ENCODE results near the gene TBKBP1. TPM values are rescaled to one million over a fixed set of nuclear protein-coding genes. Genes with fewer than 3 reads are reported as not detected.

TBKBP1 gene
- total and polyA plus RNA-seq, 7 donors: 5.3 to 37.9 (median 20.4) TPM

DNA sequence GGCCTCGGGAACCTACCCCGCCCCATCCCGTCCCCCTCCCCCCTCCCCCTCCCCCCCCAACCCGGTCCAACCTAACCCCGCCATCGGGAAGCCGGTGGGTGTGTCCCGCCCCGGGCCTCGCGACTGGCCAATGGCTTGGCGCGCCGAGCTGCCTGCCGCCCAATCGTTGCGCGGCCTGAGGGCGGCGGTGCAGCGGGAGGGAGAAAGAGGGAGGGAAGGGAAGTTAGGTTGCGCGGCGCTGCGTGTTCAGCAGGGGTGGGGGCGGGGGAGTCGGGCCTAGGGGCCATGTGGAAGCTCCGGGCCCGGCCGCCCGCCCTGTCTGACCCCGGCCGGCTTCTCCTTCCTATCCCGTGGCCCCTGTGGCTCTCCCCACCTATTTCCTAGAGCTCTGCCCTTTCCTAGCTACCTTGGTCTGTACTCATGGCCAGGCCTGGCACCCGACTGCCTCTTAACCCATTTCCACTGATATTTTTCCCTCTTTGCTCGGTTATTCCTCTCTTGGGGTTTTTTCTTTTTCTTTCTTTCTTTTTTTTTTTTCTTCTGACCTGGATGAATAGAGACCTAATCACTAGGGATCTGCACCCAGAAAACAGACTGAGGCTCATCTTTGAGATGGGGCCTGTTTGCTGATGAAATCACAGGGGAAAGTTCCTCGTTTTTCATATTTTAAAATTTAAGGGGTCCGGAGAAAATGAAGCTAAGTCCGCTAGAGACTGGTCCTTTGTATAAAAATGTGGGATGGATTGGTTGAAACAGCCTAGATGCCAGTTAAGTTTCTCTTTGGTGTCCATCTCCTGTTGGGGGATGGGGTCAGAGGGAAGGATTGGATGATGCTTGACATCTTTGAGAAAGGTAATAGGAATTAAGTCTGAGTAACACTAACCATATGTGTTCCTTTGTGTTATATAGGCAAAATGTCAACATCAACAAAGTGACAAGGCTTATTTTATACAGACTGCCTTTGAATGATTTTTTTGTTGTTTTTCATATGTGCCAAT lies 43.1 kb upstream of the TBKBP1 start:
- TF ChIP-seq, protein P1, sequence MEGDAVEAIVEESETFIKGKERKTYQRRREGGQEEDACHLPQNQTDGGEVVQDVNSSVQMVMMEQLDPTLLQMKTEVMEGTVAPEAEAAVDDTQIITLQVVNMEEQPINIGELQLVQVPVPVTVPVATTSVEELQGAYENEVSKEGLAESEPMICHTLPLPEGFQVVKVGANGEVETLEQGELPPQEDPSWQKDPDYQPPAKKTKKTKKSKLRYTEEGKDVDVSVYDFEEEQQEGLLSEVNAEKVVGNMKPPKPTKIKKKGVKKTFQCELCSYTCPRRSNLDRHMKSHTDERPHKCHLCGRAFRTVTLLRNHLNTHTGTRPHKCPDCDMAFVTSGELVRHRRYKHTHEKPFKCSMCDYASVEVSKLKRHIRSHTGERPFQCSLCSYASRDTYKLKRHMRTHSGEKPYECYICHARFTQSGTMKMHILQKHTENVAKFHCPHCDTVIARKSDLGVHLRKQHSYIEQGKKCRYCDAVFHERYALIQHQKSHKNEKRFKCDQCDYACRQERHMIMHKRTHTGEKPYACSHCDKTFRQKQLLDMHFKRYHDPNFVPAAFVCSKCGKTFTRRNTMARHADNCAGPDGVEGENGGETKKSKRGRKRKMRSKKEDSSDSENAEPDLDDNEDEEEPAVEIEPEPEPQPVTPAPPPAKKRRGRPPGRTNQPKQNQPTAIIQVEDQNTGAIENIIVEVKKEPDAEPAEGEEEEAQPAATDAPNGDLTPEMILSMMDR (IDR thresholded peaks at IDR 0.05): no peak
- peak overlapping the region; percentile 92 for H3K4me3 ChIP-seq
- 1 to 3% (median 2%) methylated on average over 16 to 39 of the region's 39 CpGs for WGBS, 3 donors
- peaks cover 41% of the 10 kb centered on the region for H3K4me1 ChIP-seq
- H3K27ac ChIP-seq: peak overlapping the region; percentile 93
- H3K36me3 ChIP-seq (ENCODE audit: insufficient read depth in 1 of 2, low read depth in 1 of 2): peaks cover 7 to 48% of the 10 kb centered on the region in 2 donors
- DNase-seq (peak; percentile 97 to 98), ATAC-seq (peak; percentile 78 to 81 (median 80))
- no peaks in the 10 kb centered on the region for H3K9me3 ChIP-seq
- intact Hi-C loops (cut with DNase I): loop anchor here in 1 of 2 donors (10.0 kb wide), 1 partner anchor 46 kb away; no protein-coding TSS in a partner anchor
- no peaks in the 10 kb centered on the region for H3K27me3 ChIP-seq (ENCODE audit: insufficient read depth in 3 of 3, low read length in 2 of 3)

DNA sequence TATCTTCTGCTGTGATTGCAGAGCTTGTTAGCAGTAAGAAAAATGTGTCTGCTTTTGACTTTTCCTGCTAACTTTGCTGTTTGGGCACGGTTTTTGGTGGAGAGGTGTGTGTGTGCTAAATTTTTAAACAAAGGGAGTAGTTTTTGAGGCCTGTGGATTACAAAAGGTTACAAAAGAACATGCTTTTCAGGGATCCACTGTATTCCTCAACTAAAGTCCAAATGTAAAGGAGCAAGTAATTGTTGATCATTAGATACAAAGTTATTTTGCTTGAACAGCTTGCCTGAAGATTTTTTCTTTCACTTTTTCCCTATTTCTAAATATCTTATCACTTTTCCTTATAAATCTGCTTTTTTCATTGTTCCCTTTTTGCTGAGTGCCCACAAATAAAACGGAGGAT lies 42.3 kb upstream of the TBKBP1 start:
- WGBS, 3 donors: 70 to 79% (median 71%) methylated on average over 2 of the region's 2 CpGs

DNA sequence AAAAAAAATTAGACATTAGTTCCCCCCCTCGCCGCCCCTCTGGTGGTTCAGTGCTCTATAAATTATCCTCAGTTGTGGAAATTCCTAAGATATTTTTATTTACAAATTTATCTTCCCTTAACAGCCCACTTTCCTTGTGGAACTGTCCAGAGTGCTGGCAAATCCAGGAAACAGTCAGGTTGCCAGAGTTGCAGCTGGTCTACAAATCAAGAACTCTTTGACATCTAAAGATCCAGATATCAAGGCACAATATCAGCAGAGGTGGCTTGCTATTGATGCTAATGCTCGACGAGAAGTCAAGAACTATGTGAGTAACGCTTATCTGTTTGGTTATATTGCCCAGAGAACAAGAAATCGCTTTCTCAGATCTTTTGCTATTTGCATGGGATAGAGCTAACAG lies 41.4 kb upstream of the TBKBP1 start:
- H3K4me3 ChIP-seq: no peak overlapping the region
- ATAC-seq (no peak), DNase-seq (no peak)
- no peaks in the 10 kb centered on the region for H3K27me3 ChIP-seq (ENCODE audit: insufficient read depth in 3 of 3, low read length in 2 of 3)
- TF ChIP-seq, protein P1 (IDR thresholded peaks at IDR 0.05): no peak
- H3K27ac ChIP-seq: no peak overlapping the region
- peaks cover 12 to 66% of the 10 kb centered on the region in 2 donors for H3K36me3 ChIP-seq (ENCODE audit: insufficient read depth in 1 of 2, low read depth in 1 of 2)
- no peaks in the 10 kb centered on the region for H3K9me3 ChIP-seq
- intact Hi-C loops (cut with DNase I): loop anchor here in 1 of 2 donors (10.0 kb wide), 1 partner anchor 48 kb away; no protein-coding TSS in a partner anchor
- 91 to 96% (median 93%) methylated on average over 6 of the region's 6 CpGs for WGBS, 3 donors
- peaks cover 44% of the 10 kb centered on the region for H3K4me1 ChIP-seq

More for the DNA sequence above, 42.3 kb upstream of the TBKBP1 start:
- H3K4me3 ChIP-seq: peak overlapping the region; percentile 92
- peaks cover 12 to 57% of the 10 kb centered on the region in 2 donors for H3K36me3 ChIP-seq (ENCODE audit: insufficient read depth in 1 of 2, low read depth in 1 of 2)
- H3K4me1 ChIP-seq: peaks cover 44% of the 10 kb centered on the region
- H3K27ac ChIP-seq: no peak overlapping the region
- H3K27me3 ChIP-seq (ENCODE audit: insufficient read depth in 3 of 3, low read length in 2 of 3): no peaks in the 10 kb centered on the region
- no peaks in the 10 kb centered on the region for H3K9me3 ChIP-seq
- DNase-seq: no peak
- intact Hi-C loops (cut with DNase I): loop anchor here in 1 of 2 donors (10.0 kb wide), 1 partner anchor 47 kb away; no protein-coding TSS in a partner anchor
- TF ChIP-seq, protein P1 (IDR thresholded peaks at IDR 0.05): no peak
- ATAC-seq: no peak

DNA sequence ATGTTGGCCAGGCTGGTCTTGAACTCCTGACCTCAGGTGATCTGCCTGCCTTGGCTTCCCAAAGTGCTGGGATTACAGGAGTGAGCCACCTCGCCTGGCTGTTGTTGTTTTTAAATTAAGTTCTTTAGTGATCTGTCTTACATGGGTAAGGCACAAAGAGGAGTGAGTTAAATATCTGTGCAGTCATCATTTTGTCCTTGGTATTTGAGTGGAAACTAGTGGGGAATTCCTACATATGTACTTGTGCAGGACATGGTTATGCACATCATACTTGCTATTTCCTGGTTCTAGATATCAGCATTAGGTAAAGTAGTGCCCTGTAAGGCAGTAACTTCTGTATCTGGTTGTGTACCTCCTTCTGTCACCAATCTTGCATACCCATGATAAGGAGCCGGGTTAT lies 40.5 kb upstream of the TBKBP1 start:
- TF ChIP-seq, protein P1 (IDR thresholded peaks at IDR 0.05): no peak
- DNase-seq (no peak), ATAC-seq (no peak)
- Histone ChIP-seq H3K36me3 (ENCODE audit: insufficient read depth in 1 of 2, low read depth in 1 of 2) (peaks cover 20 to 75% of the 10 kb centered on the region in 2 donors), H3K4me3 (no peak overlapping the region), H3K27me3 (ENCODE audit: insufficient read depth in 3 of 3, low read length in 2 of 3) (no peaks in the 10 kb centered on the region), H3K27ac (no peak overlapping the region), H3K9me3 (no peaks in the 10 kb centered on the region), H3K4me1 (peaks cover 42% of the 10 kb centered on the region)
- intact Hi-C loops (cut with DNase I): loop anchor here in 1 of 2 donors (10.0 kb wide), 1 partner anchor 49 kb away; no protein-coding TSS in a partner anchor
- 67 to 89% (median 80%) methylated on average over 2 of the region's 2 CpGs for WGBS, 3 donors

Measured in psoas muscle (tissue), 8 donors.